NCI-H187 treated with DMSO at 0.1 percent for 48 hours (cell line): ENCODE results near the gene ENTPD5.
"Not testable (repeated sequence)": the region's sequence is repeated elsewhere in the genome, so short reads cannot be mapped to it uniquely, and the experiment has no call there.

Experiments
- DNase-seq: peaks from one replicate; lab custom pipeline; 2025; lab: John Stamatoyannopoulos, UW

ENTPD5 gene

DNA sequence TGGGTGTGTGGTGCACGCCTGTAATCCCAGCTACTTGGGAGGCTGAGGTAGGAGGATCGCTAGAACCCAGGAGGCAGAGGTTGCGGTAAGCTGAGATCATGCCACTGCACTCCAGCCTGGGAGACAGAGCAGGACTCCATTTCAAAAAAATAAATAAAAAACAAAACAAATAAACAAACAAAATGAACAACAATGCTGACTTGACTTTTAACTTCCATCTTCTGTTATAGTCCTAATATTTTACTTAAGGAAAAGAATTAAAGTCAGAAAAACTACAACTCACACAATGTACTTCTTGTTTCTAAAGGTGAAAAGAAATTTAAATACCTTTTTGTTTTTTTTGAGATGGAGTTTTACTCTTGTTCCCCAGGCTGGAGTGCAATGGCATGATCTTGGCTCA, 13.4 kb downstream of the ENTPD5 start:
- DNase-seq: not testable (repeated sequence)

- no peak for DNase-seq
Measured at GRCh38 chr14:73998726-73999125, 20.4 kb downstream of the ENTPD5 start.

GRCh38 chr14:73997944-73998447, 21.1 kb downstream of the ENTPD5 start:
- DNase-seq: no peak

GRCh38 chr14:73997108-73997943, 21.8 kb downstream of the ENTPD5 start:
- DNase-seq: no peak

- no peak for DNase-seq
Measured at GRCh38 chr14:73996731-73997107, 22.4 kb downstream of the ENTPD5 start.

DNA sequence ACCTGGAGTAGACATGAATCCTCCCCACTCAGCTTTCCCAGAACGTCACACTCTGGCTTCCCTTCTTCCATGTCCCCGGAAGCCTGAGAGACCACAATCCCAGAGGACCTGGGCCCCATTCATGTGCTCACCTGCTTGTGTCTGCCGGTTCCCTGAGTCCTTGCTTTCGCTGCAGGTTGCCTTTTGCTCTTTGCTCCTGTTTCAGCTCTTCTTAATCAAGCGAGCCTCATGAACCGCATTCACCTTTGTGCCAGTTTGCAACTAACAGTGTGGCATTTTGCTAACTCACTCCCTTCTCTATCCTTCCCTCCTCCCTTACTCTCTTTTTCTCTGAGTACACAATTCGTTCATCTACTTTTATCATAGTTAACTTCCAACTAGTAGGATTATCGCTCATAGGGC, 23.1 kb downstream of the ENTPD5 start:
- DNase-seq: no peak

- not testable (repeated sequence) for DNase-seq
Measured at GRCh38 chr14:73994926-73995325, 24.2 kb downstream of the ENTPD5 start.

GRCh38 chr14:73991092-73991491, 28.0 kb downstream of the ENTPD5 start:
- DNase-seq: no peak

- DNase-seq: not testable (repeated sequence)
Measured at GRCh38 chr14:73988656-73989055, 30.4 kb downstream of the ENTPD5 start.

DNA sequence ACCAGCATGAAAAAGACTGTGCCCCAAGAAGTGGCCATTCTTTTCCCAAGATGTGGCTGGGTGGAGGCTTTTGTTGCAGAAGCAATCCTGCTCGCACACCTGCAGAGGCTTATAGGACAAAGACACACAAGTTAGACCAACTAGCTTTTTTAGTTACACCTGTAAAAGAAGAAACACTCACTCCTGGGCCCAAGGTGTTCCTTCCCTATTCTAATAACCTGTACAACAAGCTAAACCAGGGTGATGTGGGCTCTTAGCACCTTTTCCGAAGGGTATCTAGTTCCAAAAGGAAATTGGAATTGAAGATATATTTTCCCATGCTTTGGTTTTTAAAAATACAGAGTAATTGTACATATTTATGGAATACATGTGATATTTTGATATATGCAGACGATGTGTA, 31.0 kb downstream of the ENTPD5 start:
- DNase-seq: no peak

DNA sequence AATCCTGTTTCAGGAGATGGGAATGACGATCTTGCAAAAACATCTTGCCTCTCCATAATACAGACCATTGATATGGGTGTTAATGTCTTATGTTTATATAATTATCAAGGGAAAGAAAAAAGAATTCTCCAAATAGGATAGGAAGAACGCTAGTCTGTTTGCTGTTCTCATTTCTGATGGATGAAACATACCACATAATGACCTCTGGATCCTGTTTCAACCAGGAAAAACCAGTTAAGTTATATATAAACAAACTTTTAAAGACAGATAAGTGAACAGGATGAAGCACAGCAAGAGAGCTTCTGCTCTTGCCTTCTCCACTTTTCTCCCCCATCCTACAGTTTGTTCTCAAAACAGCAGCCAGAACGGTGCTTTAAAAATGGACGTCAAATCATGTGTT, 41.2 kb downstream of the ENTPD5 start:
- DNase-seq: no peak

GRCh38 chr14:73976125-73976524, 43.0 kb downstream of the ENTPD5 start:
- DNase-seq: no peak

DNA sequence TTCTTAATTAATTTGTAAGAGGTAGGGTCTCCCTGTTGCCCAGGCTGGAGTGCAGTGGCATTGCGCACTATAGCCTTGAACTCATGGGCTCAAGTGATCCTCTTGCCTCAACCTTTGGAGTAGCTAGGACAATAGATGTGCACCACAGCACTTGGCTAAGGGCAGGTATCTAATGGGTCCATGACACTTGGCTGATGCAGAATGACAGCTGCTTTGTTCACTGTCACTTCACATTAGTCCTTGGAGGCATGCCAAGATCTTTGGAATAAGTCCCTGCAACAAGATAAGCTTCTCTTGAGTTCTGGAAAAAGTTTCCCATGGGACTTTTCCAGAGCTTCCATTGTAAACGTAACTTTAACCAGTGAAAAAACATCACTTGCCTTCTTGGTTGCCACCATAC, 45.6 kb downstream of the ENTPD5 start:
- DNase-seq: peak; percentile 16

DNA sequence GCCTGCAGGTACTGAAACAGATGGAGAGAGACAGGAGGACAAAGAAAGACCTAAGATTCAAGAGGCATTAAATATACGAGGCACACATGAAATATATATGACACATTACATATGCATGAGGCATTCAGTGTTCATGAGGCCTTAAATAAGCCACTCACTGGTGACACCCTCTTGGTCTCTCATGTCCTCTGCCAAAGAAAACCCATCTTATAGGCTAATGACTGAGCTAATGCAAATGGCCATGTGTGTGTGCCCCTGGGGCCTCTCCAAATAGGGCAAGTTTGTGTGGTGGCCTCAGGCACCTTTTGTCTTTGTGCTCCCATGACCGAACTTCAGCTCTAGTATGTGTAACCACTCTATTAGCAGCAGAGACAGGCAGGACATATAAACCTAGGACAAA, 50.2 kb downstream of the ENTPD5 start:
- no peak for DNase-seq

DNA sequence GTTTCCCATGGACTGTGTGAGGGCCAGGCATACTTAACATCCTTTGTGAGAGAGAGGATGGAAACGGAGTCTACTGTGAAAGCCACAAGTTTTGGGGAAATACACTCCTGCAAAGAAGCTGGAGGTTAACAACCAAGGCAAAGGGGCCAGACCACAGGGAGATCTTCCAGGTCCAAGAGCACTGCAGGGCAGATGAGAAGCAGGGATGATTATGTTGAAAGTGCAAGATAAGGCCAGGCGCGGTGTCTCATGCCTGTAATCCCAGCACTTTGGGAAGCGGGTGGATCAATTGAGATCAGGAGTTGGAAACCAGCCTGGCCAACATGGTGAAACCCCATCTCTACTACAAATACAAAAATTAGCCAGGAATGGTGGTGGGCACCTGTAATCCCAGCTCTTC, 53.9 kb downstream of the ENTPD5 start:
- no peak for DNase-seq

DNA sequence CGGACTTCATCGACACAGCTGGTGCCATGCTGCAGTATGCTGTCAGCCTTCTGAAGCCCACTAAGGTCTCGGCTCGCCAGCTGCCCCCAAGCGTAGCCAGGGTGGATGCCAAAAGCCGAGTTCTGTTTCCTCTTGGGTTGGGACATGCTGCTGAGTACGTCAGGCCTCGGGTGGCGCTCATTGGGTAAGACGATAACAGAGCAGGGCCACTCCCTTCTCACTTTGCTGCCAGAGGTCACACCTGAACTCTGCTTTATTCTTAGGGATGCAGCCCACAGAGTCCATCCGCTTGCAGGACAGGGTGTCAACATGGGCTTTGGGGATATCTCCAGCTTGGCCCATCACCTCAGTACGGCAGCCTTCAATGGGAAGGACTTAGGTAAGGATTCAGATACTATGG, 57.9 kb downstream of the ENTPD5 start:
- no peak for DNase-seq

DNA sequence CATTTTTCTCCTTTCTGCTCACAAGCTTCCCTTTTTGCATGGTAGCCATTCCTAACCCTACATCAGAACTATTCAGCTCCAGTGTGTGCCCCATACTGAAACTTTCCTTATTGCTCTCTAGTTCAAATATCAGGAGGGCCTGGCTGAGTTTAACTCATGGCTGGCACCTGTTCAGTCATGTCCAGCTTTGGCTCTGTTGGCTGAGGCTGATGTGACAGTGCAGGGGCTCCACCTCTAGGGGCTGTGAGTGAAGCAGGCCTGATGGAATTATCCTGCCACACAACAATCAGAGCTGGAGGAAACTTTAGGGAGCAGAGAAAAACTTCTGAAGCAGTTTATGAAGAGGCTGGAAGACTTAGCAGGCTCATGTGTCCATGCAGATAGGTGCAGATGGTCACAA, 60.5 kb downstream of the ENTPD5 start:
- no peak for DNase-seq

DNA sequence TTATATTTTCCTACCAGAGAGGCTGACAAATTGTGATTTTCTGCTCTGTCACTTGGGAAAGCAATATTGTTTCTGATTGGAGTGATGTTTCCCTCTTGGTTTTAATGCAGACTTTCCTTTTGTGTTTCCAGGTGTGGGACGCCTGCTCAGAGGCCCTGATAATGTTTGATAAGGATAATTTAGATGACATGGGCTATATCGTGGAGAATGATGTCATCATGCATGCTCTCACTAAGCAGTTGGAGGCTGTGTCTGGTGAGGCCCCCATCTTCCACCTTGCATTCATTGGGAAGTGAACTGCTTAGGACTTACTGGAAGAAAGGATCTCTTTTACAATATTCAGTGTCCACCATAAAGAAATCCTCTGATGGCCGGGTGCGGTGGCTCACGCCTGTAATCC, 63.4 kb downstream of the ENTPD5 start:
- no peak for DNase-seq

- no peak for DNase-seq
Measured at GRCh38 chr14:73953731-73954130, 65.4 kb downstream of the ENTPD5 start.

- peak; percentile 90 for DNase-seq
Measured at GRCh38 chr14:73949752-73950734, 69.0 kb downstream of the ENTPD5 start, which contains the start of the genes COQ6 and FAM161B. TSS of gene COQ6 (plus strand) at chr14:73950302. CDS start at chr14:73950333, 31 bp downstream. TSS of gene FAM161B (minus strand) at chr14:73950094. CDS start at chr14:73950026, 68 bp downstream.

- DNase-seq: no peak
Measured at GRCh38 chr14:73945159-73945670, 73.9 kb downstream of the ENTPD5 start.

GRCh38 chr14:73944432-73945158, 74.5 kb downstream of the ENTPD5 start:
- no peak for DNase-seq
